Left ventricle myocardium inferior (tissue), 1 donor: Measurements from ENCODE around the gene ATP5ME. TPM values are rescaled to one million over a fixed set of nuclear protein-coding genes. Genes with fewer than 3 reads are reported as not detected.

Experiments
- DNase-seq: peaks from one replicate; pipeline ENCODE4 v3.0.0-alpha.2; 2020
- H3K27ac ChIP-seq: fragments of 200-600 bp; replicated peaks from 2 replicates; pipeline ENCODE4 v1.8.0; 2021
- H3K27me3 ChIP-seq: fragments of 200-600 bp; 2 replicates; pipeline ENCODE4 v1.8.0; 2021; ENCODE audit warnings: low read depth
- H3K36me3 ChIP-seq: fragments of 200-600 bp; 2 replicates; pipeline ENCODE4 v1.8.0; 2021
- H3K4me1 ChIP-seq: fragments of 200-600 bp; 2 replicates; pipeline ENCODE4 v1.8.0; 2021
- H3K4me3 ChIP-seq: fragments of 200-600 bp; 2 replicates; pipeline ENCODE4 v1.8.0; 2021; ENCODE audit warnings: mild to moderate bottlenecking, moderate library complexity
- H3K9me3 ChIP-seq: fragments of 200-600 bp; replicated peaks from 2 replicates; pipeline ENCODE4 v1.8.0; 2021
- intact Hi-C: fragments of 100-400 bp; cut with micrococcal nuclease; formaldehyde crosslinking; loops from one replicate; pipeline ENCODE4 v1.11.0; 2022
- total RNA-seq: library from RNA; stranded (reverse); fragmentation: NEBNext Ultra II Directional; extraction: Animal tissue kit (Norgen Biotek cat#: 25700); gene quantifications from one replicate; pipeline ENCODE4 v1.2.1, GENCODE V29; 2021
- TF ChIP-seq, protein P1 (sequence below): fragments of 200-600 bp; IDR thresholded peaks from 2 replicates; pipeline ENCODE4 v1.8.0; 2021; ENCODE audit warnings: antibody characterized with exemption, mild to moderate bottlenecking, borderline replicate concordance
- donor health status: DM: no; HTN: yes; CAD: no; lungs with severe emphysema.

ATP5ME gene
- total RNA-seq, 1 donor from 2014 or later: 914 TPM

DNA sequence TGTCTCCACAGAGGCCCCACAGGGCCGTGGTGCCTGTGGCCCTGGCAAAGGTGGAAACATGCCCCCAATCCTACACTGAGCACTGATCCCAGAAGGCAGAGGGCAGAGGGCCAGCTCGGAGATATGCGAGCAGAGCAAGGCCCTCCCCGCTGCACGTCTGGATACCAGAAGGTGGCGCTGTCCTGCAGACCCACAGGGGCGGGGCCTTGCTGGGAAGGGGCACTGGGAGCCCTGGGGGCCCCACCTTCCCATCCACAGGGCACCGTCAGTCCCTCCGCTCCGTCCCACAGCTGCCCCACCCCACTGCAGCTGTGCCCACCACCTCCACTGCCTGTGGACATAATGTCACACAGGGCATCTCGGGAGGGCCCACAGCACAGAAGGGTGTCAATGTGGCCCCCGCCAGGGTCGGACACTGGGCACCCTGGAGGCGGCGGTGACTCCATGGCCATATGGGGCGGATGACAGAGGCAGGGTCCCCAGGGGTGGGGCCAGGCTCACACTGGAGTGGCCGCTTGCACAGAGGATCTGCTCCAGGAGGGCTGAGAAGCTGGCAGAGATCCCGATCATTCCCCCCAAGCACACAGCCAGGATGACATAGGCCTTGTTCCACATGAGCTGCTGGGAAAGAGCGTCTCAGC is 10.0 kb upstream of the ATP5ME start:
- no peaks in the 10 kb centered on the region for H3K27me3 ChIP-seq
- intact Hi-C loops: no loop called here
- H3K4me3 ChIP-seq: no peak overlapping the region
- DNase-seq: peak; percentile 72
- H3K9me3 ChIP-seq: no peaks in the 10 kb centered on the region
- H3K36me3 ChIP-seq: no peaks in the 10 kb centered on the region
- H3K27ac ChIP-seq: peak overlapping the region; percentile 52
- H3K4me1 ChIP-seq: peaks cover 56% of the 10 kb centered on the region
- TF ChIP-seq, protein P1, sequence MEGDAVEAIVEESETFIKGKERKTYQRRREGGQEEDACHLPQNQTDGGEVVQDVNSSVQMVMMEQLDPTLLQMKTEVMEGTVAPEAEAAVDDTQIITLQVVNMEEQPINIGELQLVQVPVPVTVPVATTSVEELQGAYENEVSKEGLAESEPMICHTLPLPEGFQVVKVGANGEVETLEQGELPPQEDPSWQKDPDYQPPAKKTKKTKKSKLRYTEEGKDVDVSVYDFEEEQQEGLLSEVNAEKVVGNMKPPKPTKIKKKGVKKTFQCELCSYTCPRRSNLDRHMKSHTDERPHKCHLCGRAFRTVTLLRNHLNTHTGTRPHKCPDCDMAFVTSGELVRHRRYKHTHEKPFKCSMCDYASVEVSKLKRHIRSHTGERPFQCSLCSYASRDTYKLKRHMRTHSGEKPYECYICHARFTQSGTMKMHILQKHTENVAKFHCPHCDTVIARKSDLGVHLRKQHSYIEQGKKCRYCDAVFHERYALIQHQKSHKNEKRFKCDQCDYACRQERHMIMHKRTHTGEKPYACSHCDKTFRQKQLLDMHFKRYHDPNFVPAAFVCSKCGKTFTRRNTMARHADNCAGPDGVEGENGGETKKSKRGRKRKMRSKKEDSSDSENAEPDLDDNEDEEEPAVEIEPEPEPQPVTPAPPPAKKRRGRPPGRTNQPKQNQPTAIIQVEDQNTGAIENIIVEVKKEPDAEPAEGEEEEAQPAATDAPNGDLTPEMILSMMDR: peak; percentile 80

DNA sequence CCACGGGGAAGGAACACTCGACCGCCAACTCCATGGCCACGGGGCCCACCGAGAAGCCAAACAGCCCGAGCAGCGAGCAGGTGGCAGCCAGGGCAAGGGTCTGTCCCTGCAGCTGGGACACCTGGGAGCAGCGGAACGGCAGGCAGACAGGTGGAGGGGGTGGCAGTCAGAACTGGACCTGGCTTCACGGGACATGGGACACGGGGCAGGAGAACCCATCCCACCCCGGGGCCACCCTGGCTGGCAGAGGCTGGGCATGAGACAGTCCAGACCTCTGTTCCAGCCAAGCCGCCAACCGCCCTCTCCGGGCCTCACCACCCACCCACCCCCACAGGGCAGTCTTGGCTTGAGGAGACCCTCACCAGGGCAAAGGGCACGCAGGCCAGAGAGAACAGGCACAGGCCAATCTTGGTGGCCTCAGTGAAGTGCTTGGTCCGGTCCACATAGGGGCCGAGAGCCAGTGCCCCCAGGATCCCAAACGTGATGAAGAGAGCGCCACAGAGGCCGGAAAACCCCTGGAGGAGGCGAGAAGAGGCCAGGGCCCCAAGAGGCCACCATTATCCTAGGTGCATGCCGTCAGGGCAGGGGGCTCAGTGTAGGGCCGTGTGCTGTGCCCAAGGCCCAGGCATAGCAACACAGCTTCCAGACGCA is 9.3 kb upstream of the ATP5ME start:
- peak overlapping the region; percentile 52 for H3K27ac ChIP-seq
- H3K9me3 ChIP-seq: no peaks in the 10 kb centered on the region
- TF ChIP-seq, protein P1: no peak
- no peak for DNase-seq
- intact Hi-C loops: no loop called here
- peaks cover 48% of the 10 kb centered on the region for H3K4me1 ChIP-seq
- H3K27me3 ChIP-seq: no peaks in the 10 kb centered on the region
- no peaks in the 10 kb centered on the region for H3K36me3 ChIP-seq
- no peak overlapping the region for H3K4me3 ChIP-seq

DNA sequence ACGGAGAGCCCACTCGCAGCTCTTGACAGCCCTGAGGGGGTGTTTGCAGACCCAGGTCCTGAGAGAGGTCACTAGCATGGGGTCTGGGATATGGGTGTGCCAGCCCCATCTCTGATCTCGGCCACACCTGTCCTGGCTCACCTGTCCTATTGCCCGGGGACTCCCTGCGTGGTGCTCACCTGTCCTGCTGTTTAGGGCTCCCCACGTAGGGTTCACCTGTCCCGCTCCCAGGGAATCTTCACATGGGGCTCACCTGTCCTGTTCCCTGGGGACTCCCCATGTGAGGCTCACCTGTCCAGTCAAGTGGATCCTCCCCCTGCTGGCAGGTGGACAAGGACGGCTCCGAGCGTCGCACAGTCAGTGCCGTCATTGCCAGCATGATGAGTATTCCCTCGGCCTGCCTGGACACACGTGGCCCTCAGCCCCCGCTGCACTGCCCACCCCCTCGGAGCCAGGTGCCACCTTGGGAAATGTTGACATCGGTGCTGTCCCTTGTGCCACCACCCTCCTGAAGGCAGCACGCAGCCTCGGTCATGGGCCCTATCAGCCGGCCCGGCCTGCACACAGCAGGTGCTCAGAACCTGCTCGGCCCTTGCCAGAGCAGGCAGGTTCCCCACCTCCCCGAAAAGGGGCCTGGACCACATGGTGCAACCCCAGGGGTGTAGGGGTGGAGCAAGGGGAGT is 8.6 kb upstream of the ATP5ME start:
- H3K9me3 ChIP-seq: no peaks in the 10 kb centered on the region
- H3K4me3 ChIP-seq: no peak overlapping the region
- DNase-seq: no peak
- no peaks in the 10 kb centered on the region for H3K36me3 ChIP-seq
- no peaks in the 10 kb centered on the region for H3K27me3 ChIP-seq
- intact Hi-C loops: no loop called here
- no peak overlapping the region for H3K27ac ChIP-seq
- TF ChIP-seq, protein P1: no peak
- peaks cover 41% of the 10 kb centered on the region for H3K4me1 ChIP-seq

DNA sequence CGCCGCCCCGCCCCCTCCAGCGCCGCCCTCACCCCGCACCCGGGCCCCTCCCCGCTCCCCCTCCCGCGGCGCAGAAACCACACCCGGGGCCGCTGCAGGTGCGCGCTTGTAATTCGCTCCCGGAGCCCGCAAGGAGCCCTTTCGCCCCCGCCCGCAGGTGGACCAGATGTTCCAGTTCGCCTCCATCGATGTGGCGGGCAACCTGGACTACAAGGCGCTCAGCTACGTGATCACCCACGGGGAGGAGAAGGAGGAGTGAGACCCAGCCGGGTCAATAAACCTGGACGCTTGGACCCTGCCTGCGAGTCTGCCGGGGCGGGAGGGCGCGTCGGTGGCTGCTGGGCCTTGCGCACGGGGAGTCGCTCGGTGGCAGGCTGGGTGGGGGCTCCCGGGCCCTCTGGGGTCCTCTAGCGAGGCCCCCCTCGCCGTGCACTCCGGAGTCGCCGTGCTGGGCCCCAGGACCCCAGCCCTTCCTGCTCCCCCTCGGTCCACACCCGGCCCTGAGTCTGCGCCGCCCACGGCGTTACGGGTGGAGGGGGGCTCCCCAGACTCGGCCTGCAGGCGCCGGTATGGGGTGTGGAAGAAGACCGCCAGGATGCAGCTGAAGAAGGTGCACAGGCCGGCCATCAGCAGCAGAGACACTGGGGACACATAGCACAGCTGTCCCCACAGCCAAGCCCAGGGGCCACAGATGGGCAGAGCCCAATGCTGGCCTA is 7.8 kb upstream of the ATP5ME start:
- TF ChIP-seq, protein P1: no peak
- intact Hi-C loops: no loop called here
- DNase-seq: no peak

DNA sequence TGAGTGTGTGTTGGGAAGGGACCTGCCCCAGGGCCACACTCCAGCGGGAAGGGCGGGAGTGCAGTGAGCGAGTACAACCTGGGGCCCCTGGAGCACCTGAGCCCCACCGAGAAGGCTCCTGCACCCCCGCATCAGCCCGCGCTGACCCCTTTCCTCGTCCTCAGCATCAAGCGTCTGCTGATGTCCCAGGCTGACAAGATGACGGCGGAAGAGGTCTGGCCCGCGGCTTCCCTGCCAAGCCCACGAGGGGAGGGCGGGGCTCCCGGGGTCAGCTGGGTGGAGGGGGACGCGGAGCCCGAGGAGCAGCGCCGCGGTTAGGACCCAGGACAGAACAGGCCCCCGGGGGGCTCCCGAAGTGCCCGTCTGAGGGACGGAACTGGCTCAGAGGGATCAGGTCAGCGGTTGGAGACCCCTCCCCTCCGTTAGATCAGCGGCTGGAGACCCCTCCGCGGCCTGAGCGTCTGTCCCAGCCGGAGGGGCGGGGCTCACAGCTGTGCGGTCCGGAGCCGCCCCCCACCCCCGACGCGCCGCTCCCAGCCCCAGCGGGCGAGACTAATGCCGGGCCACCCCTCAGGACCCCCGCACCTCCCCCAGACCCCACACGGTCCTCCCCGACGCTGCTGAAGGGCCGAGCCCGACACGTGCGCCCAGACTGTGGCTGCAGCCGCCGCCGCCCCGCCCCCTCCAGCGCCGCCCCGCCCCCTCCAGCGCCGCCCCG is 7.0 kb upstream of the ATP5ME start:
- H3K4me1 ChIP-seq: peaks cover 32% of the 10 kb centered on the region
- peak overlapping the region; percentile 29 for H3K27ac ChIP-seq
- H3K9me3 ChIP-seq: no peaks in the 10 kb centered on the region
- DNase-seq: peak; percentile 78
- TF ChIP-seq, protein P1: no peak
- H3K36me3 ChIP-seq: no peaks in the 10 kb centered on the region
- intact Hi-C loops: no loop called here
- H3K27me3 ChIP-seq: no peaks in the 10 kb centered on the region
- H3K4me3 ChIP-seq: peak overlapping the region; percentile 71

More for the DNA sequence above, 7.8 kb upstream of the ATP5ME start:
- H3K27ac ChIP-seq: no peak overlapping the region
- H3K36me3 ChIP-seq: no peaks in the 10 kb centered on the region
- no peak overlapping the region for H3K4me3 ChIP-seq
- peaks cover 34% of the 10 kb centered on the region for H3K4me1 ChIP-seq
- no peaks in the 10 kb centered on the region for H3K27me3 ChIP-seq
- no peaks in the 10 kb centered on the region for H3K9me3 ChIP-seq
